NCI-H1436 (cell line): ENCODE measurements around the gene CD151.

Source experiments
- DNase-seq: peaks from one replicate; lab custom pipeline; 2025; lab: John Stamatoyannopoulos, UW

The CD151 gene

DNA sequence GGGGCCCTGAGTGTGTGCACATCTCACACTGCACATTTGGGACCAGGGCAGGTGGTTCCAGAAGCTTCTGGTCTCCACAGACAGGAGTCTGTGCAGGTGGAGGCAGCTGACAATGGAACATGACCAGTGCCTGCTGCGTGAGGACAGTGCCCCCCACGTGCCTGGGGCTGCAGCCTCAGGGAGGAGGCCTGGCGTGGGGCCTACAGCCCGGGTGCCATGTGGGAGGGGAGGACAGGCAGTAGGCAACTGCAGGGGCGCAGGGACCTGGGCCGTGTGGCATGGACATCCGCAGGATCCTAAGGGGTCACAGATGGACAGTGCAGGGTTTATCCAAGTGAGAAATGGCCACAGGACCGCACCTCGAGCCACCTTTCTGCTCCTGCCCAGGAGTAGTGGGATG is 38.7 kb downstream of the CD151 start:
- no peak for DNase-seq

DNA sequence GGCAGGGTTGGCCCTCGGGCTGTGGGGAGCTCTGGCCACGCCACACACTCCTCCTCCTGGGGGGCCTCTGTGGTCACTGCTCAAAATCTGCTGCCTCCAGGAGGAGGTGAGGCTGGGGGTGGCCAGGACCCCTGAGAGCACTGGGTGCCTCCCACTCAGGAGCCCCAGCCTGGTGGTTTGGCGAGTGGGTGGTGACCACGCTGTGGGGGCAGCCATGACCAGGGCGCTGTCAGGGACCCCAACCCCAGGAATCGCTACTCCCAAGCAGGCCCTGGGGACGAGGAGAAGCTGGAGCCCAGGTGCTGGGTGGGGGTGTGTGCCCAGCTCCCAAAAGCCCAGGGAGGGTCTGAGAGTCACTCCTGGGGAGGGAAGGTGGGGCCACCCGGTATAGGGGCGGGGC is 40.0 kb downstream of the CD151 start:
- DNase-seq: no peak

DNA sequence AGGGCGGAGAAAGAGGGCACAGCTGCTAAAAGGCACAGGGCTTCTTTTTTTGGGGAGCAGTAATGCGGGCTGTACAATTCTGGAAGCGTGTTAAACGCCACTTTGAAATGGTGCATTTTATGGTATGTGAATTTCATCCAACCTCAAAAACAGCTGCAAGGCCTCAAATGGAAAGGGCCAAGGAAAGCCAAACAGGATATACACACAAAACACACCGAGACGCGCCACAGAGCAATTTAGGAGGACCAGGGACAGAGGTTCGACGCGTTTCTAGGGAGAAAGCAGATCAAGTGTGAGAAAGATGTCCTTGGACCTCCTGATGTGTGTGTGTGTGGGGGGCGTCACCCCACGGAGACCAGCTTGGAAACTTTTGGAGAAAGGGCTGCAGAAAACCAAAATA is 41.0 kb downstream of the CD151 start:
- DNase-seq: no peak

DNA sequence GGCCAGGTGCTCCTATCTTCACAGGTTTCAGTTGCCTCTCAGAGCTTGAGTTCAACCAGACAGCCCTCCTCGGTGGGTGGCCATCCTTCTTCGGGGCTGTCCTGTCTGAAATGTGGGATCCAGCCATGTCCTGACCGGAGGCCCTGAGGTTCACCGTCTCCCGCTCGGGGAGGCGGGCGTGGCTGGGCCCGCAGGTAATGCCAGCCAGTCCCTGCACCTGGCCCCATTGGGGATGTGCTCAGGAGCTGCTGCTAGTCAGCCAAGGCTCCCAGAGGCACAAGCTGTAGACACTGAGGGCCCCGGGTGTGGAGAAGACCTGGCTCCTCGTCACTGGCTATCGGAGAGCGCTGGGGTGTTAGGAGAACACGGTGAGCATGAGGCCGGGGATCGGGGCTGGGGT is 42.5 kb downstream of the CD151 start:
- no peak for DNase-seq

DNA sequence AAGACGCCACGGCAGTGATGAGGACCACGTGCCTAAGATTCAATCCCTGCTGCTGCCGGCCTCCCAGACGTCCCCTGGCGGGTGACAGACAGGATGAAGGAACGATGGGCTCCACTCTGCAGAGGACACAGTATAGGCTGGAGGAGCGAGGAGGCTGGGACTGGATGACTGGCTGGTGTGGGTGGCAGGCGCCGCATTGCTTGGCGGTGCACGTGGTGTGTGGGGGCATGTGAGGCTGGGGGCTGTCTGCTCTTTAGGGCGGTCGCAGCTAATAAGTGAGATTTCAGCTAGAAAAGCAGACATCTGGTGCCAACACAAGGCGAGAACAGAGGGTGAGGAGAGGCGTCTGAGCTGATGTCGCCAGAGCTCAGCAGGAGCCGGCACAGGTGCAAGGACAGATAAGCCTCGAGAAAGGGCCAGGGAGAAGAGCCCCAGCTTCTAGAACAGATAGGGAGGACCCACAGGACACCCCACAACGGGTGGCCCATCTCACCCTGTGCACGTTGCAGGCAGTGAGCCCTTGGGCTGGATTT is 43.1 kb downstream of the CD151 start:
- DNase-seq: no peak

DNA sequence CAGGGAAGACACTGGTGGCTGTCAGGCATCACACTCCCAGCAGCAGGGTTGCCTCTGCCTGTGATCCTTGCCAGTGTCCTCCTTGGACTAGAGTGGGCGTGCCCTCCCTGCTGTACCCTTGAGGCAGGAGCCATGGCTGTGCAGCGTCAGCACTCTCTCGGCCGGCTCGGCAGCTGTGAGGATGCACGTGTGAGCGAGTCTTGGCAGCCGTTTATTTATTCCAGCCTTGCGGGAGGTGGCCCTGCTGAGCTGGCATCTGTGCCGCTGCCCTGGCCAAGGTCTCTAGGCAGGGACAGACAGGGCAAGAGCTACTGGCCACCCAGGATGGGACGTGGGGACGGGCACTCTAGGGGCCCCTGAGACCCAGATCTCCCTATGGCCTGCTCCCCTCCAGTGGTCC is 43.8 kb downstream of the CD151 start:
- no peak for DNase-seq

DNA sequence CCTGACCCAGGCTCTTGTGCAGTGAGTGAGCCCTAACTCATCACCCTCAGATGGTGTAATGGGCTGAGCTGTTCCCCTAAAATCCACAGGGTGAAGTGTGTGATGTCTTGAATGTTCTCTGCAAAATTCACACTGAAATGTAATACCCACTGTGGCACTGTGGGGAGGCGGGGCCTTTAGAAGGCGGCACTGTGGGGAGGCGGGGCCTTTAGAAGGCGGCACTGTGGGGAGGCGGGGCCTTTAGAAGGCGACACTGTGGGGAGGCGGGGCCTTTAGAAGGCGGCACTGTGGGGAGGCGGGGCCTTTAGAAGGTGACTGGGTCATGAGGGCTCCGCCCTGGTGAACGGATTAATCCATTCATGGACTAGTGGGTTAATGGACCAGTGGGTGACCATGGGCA is 44.8 kb downstream of the CD151 start:
- DNase-seq: no peak

DNA sequence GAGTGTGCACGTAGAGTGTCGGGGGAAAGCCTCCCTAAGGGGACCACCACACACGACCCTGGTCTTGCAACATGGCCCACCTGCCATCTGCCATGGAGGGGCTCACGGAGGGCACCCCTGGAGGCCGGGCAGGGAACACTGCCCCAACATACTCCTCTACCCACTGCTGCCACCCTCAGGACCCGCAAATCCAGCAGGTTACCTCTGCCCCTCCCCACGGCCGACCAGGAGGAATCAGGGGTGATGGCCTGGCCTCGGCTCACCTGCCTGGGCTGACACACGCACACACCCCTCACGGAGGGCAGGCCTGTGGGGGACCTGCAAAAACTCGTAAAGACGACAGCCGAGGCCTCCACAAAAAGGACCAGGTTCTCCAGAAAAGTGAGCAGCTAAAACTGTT is 47.7 kb downstream of the CD151 start:
- DNase-seq: no peak

DNA sequence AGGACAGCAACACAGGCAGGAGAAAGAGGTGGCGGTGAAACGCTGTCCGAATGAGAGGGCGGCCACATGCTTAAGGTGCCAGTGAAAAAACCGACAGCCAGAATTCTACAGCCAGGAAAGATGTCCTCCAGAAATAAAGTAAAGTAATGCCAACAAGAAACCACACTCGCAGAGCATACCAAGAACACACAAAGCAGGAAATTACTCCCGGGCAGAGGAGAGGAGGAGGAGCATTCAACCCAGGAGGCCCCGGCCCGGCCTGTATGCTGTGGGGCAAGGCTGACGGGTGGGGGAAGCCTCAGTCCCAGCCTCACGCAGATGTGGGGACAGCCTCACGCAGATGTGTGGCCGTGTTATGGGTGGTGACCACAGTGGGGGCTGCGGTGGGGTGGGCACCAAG is 49.8 kb downstream of the CD151 start:
- DNase-seq: no peak

DNA sequence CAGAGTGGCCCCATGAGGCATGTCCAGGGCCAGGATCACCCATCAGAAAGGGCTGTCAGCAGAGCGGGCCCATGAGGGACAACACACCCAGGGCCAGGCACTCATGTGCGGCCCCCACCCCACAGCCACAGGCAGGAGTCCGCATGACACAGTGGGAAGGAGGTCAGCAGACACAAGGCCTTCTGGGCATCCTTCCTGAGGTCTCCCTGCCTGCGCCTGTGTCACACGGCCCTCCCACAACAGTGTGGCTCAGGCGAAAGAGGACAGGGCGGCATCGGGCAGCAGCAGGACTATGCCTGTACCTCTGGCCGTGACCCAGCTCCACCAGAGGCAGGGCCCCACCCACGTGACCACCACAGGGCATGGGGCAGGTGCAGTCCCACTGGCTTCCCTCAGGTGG is 50.8 kb downstream of the CD151 start:
- no peak for DNase-seq

DNA sequence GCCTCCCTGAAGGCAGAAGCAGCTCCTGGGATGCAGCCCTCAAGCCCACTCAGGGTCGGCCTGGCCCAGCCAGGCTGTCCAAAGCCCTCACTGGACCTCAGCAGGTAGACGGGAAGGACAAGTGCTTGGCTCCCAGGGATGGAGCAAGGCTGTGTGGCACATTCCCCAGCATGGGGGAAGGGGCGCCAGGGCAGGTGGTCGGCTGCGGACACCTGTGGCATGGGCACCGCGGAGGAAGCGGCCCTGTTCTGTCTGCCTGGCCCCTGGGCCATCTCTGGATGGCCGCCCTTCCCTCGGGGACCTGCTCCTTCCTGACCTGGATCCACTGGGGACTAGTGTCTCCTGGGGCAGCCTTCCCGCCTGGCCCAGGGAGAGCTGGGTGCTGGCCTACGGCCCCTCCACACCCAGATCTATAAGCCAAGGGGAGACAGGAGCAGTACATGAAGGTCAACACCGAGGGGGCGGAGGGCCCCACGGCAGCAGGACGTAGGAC is 51.9 kb downstream of the CD151 start:
- no peak for DNase-seq

DNA sequence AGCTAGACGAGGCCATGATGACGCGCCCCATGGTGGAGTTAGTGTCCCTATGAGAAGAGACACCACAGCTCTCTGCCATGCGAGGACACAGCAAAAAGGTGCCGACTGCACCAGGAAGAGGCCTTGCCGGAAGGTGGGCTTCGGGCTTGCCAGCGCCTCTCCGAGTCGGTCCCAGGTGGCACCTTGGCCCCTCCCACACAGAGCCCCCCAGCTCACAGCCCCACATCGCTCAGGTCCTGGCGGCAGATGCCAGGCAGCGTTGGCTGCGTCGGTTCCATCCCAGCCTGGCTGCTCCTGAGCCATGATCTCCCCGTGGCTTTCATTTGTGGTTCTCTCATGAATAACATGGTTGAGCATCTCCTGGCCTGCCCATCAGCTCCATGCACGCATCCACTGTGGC is 53.8 kb downstream of the CD151 start:
- DNase-seq: no peak

DNA sequence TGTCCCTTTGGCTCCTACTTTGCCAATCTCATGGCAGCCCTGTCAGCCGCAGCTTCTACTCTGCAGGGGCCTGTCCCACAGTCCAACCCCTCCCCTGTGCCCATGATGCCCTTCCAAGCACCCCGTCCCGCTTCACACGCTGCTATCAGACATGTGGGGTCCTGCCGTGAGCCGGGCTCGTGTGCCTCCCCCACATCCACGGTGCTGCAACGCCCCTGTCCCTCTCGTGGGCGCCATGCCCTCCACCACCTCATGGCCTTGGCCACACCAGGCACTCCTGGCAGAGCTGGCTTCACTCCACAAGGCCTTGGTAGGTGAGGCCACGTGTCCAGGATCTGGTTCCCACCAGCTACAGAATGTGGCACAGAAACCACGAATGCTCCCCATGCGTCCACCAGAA is 54.8 kb downstream of the CD151 start:
- no peak for DNase-seq
